ENCODE data around the gene SULT1A1. TPM values are rescaled to one million over a fixed set of nuclear protein-coding genes. Genes with fewer than 3 reads are reported as not detected.

Gene SULT1A1
- total and polyA plus RNA-seq, 2 donors (not counting 1 experiment from before 2014, with no cell fraction given) = 4.2 to 7.1 TPM

- Mint-ChIP-seq H3K27ac (no peak overlapping the region), H3K4me1 (peaks cover 10% of the 10 kb centered on the region), H3K4me3 (no peak overlapping the region), H3K9me3 (ENCODE audit: insufficient read depth) (peaks cover 2% of the 10 kb centered on the region), H3K27me3 (no peaks in the 10 kb centered on the region)
- H3K79me2 ChIP-seq (ENCODE audit: control insufficient read depth, insufficient read depth, low read length) = peaks cover 90% of the 10 kb centered on the region
- no peak for TF ChIP-seq EZH2 (IDR thresholded peaks at IDR 0.05; ENCODE audit: borderline replicate concordance, insufficient read depth, low read depth, low read length, poor library complexity, severe bottlenecking)
- no peak for TF ChIP-seq CTCF (IDR thresholded peaks at IDR 0.05)
- ChIA-PET POLR2A (no interaction called here), CTCF (no interaction called here)
- H3K4me2 ChIP-seq (replicated peaks; ENCODE audit: low read depth, low read length, poor library complexity, severe bottlenecking) = no peak overlapping the region
- H3K27ac ChIP-seq (ENCODE audit: low read length in 2 of 2) = no peak overlapping the region
- no peaks in the 10 kb centered on the region for H3K27me3 ChIP-seq (replicated peaks in 1 of 4; ENCODE audit: control extremely low read depth in 1 of 4, control insufficient read depth in 3 of 4, insufficient read depth in 4 of 4, low read length in 3 of 4)
- H2AFZ ChIP-seq (ENCODE audit: insufficient read depth, low read depth, low read length, poor library complexity, severe bottlenecking) = no peak overlapping the region
- H3K4me3 ChIP-seq (ENCODE audit: control extremely low read depth in 1 of 5, extremely low read depth in 1 of 5, insufficient read depth in 1 of 5, low read depth in 2 of 5, low read length in 4 of 5) = no peak overlapping the region
- H3K36me3 ChIP-seq (replicated peaks in 1 of 2; ENCODE audit: control extremely low read depth in 1 of 2, control insufficient read depth in 1 of 2, extremely low read depth in 1 of 2, insufficient read depth in 2 of 2, low read length in 1 of 2) = peaks cover 2 to 19% of the 10 kb centered on the region in 2 experiments
- WGBS (ENCODE audit: insufficient coverage) = 81% methylated on average over 6 of the region's 7 CpGs
- H3K9me3 ChIP-seq (ENCODE audit: control extremely low read depth in 1 of 3, control insufficient read depth in 2 of 3, insufficient read depth in 1 of 3, low read length in 2 of 3) = peaks cover 0 to 11% (median 0%) of the 10 kb centered on the region in 3 donors
- H3K9ac ChIP-seq (ENCODE audit: low read length) = no peak overlapping the region
- intact Hi-C loops (cut with micrococcal nuclease) = no loop called here
- DNase-seq = no peak
- H3K4me1 ChIP-seq (ENCODE audit: control insufficient read depth in 2 of 2, insufficient read depth in 2 of 2, low read length in 2 of 2) = no peaks in the 10 kb centered on the region
- H4K20me1 ChIP-seq (ENCODE audit: control insufficient read depth, insufficient read depth, low read length, poor library complexity, severe bottlenecking) = peaks cover 50% of the 10 kb centered on the region
- ATAC-seq (ENCODE audit: low read depth) = no peak
Measured at GRCh38 chr16:28561557-28562187, 48.2 kb downstream of the SULT1A1 start.

DNA sequence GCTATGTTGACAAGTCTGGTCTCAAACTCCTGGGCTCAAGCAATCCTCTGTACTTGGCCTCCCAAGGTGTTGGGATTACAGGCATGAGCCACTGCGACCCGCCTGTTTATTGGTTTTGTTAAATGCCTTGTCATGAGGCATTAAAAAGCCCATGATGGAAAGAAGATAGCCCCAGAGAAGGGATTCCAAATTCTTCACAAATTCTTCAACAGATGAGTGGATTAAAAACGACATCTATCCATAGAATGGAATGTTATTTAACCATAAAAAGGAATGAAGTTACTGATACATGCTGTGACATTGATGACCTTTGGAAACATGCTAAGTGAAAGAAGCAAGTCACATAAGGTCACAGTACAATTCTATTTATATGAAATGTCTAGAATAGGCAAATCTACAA is 51.4 kb downstream of the SULT1A1 start:
- no peaks in the 10 kb centered on the region for H3K9me3 ChIP-seq (ENCODE audit: control extremely low read depth in 1 of 3, control insufficient read depth in 2 of 3, insufficient read depth in 1 of 3, low read length in 2 of 3)
- H3K4me3 Mint-ChIP-seq = no peak overlapping the region
- peaks cover 86% of the 10 kb centered on the region for H3K79me2 ChIP-seq (ENCODE audit: control insufficient read depth, insufficient read depth, low read length)
- H3K27me3 ChIP-seq (replicated peaks in 1 of 4; ENCODE audit: control extremely low read depth in 1 of 4, control insufficient read depth in 3 of 4, insufficient read depth in 4 of 4, low read length in 3 of 4) = no peaks in the 10 kb centered on the region
- no peaks in the 10 kb centered on the region for H3K9me3 Mint-ChIP-seq (ENCODE audit: insufficient read depth)
- H3K27me3 Mint-ChIP-seq = no peaks in the 10 kb centered on the region
- POLR2A ChIA-PET = no interaction called here
- no peak overlapping the region for H3K27ac Mint-ChIP-seq
- H3K4me1 ChIP-seq (ENCODE audit: control insufficient read depth in 2 of 2, insufficient read depth in 2 of 2, low read length in 2 of 2) = peaks cover 7 to 10% of the 10 kb centered on the region in 2 donors
- peaks cover 23% of the 10 kb centered on the region for H3K4me1 Mint-ChIP-seq
- H3K9ac ChIP-seq (ENCODE audit: low read length) = no peak overlapping the region
- no CpG with 5 or more reads among the region's 3 CpGs for WGBS (ENCODE audit: insufficient coverage)
- no peak for TF ChIP-seq CTCF (IDR thresholded peaks at IDR 0.05)
- TF ChIP-seq EZH2 (IDR thresholded peaks at IDR 0.05; ENCODE audit: borderline replicate concordance, insufficient read depth, low read depth, low read length, poor library complexity, severe bottlenecking) = no peak
- intact Hi-C loops (cut with micrococcal nuclease) = no loop called here
- no peak overlapping the region for H3K4me2 ChIP-seq (replicated peaks; ENCODE audit: low read depth, low read length, poor library complexity, severe bottlenecking)
- H3K36me3 ChIP-seq (replicated peaks in 1 of 2; ENCODE audit: control extremely low read depth in 1 of 2, control insufficient read depth in 1 of 2, extremely low read depth in 1 of 2, insufficient read depth in 2 of 2, low read length in 1 of 2) = peaks cover 2 to 21% of the 10 kb centered on the region in 2 experiments
- ATAC-seq (ENCODE audit: low read depth) (no peak), DNase-seq (no peak)
- H4K20me1 ChIP-seq (ENCODE audit: control insufficient read depth, insufficient read depth, low read length, poor library complexity, severe bottlenecking) = peaks cover 40% of the 10 kb centered on the region
- H3K4me3 ChIP-seq (ENCODE audit: control extremely low read depth in 1 of 5, extremely low read depth in 1 of 5, insufficient read depth in 1 of 5, low read depth in 2 of 5, low read length in 4 of 5) = no peak overlapping the region
- H3K27ac ChIP-seq (ENCODE audit: low read length in 2 of 2) = no peak overlapping the region
- CTCF ChIA-PET = no interaction called here
- H2AFZ ChIP-seq (ENCODE audit: insufficient read depth, low read depth, low read length, poor library complexity, severe bottlenecking) = no peak overlapping the region
